Transverse colon (tissue), 4 donors: ENCODE results near the gene MVD. TPM values are rescaled to one million over a fixed set of nuclear protein-coding genes. Genes with fewer than 3 reads are reported as not detected.

Experiments
- DNase-seq: peaks from one replicate; pipeline ENCODE4 v3.0.0-alpha.2; 2019
- H3K27ac ChIP-seq, 4 donors: fragments of 200-600 bp; sonication (generic); 2 replicates each; pipeline ENCODE4 v1.5.1; 2016 to 2018; ENCODE audit warnings: inconsistent platforms in 4 of 4
- H3K27me3 ChIP-seq: fragments of 200-600 bp; sonication (generic); 2 replicates; pipeline ENCODE4 v1.5.1; 2017; ENCODE audit warnings: inconsistent platforms
- H3K36me3 ChIP-seq, 4 donors: fragments of 200-600 bp; sonication (generic); 2 replicates each; pipeline ENCODE4 v1.5.1; 2017 to 2019; ENCODE audit warnings: inconsistent platforms in 4 of 4
- H3K4me1 ChIP-seq, 4 donors: fragments of 200-600 bp; sonication (generic); 2 replicates each; pipeline ENCODE4 v1.5.1; 2017 to 2020; ENCODE audit warnings: inconsistent platforms in 4 of 4
- H3K4me3 ChIP-seq, 4 donors: fragments of 200-600 bp; sonication (generic); 1 replicate in 1 of 4; 2 replicates in 3 of 4; pipeline versions ENCODE4 v1.5.1 to v1.6.1; 2017 to 2019; ENCODE audit warnings: inconsistent platforms in 4 of 4
- H3K9me3 ChIP-seq, 2 donors: fragments of 200-600 bp; sonication (generic); 2 replicates each; pipeline ENCODE4 v1.5.1; 2017 to 2019; ENCODE audit warnings: inconsistent platforms in 2 of 2
- EP300 ChIP-seq: sonication (generic); formaldehyde crosslinking; IDR thresholded peaks from one replicate; pipeline ENCODE4 v1.6.1; 2017; ENCODE audit warnings: antibody characterized with exemption, low read depth
- POLR2A ChIP-seq: fragments of 450-650 bp; IDR thresholded peaks from one replicate; pipeline ENCODE4 v1.6.1; 2016; ENCODE audit warnings: antibody characterized with exemption, mild to moderate bottlenecking, moderate library complexity
- POLR2AphosphoS5 ChIP-seq, 3 donors: sonication (generic); formaldehyde crosslinking; IDR thresholded peaks; one replicate each; pipeline ENCODE4 v1.6.1; 2016; ENCODE audit warnings: antibody characterized with exemption in 3 of 3
- WGBS, 2 donors: methylation state at CpG; one replicate each; pipeline ENCODE4 v1.1.5; 2018; ENCODE audit warnings: low coverage in 1 of 2; 5-methylcytosine and 5-hydroxymethylcytosine counted together
- in situ Hi-C, 4 donors: fragments of 200-750 bp; cut with MboI; loops; one replicate each; pipeline versions ENCODE4 v1.15.0 to v1.15.1; 2017; ENCODE audit warnings: low sequenced_read_pairs in 3 of 4, low pct_ligation_motif_present in 1 of 4, low pct_unique_long_range_greater_than_20kb in 1 of 4
- intact Hi-C: fragments of 100-400 bp; cut with DNase I; formaldehyde crosslinking; loops from one replicate; pipeline ENCODE4 v1.15.1; 2023; ENCODE audit warnings: low total_unique reads
- total RNA-seq, 4 donors: library from RNA; depleted of rRNA; stranded (reverse); fragments of >200 nt; gene quantifications; one replicate each; pipeline ENCODE4 v1.1.0, GENCODE V29; 2016
- TF ChIP-seq, protein P1 (sequence below), 5 experiments: fragments of 200-600 bp in 3 of 5; fragments of 450-650 bp in 2 of 5; sonication (generic) in 3 of 5; IDR thresholded peaks; 1 replicate in 2 of 5; 2 replicates in 3 of 5; pipeline ENCODE4 v1.5.1; 2016 to 2017; ENCODE audit warnings: antibody characterized with exemption in 5 of 5, inconsistent platforms in 3 of 5, mild to moderate bottlenecking in 2 of 5, moderate library complexity in 1 of 5

MVD gene
- total RNA-seq, 4 donors from 2014 or later, result 20.5 to 75.6 (median 47.3) TPM

DNA sequence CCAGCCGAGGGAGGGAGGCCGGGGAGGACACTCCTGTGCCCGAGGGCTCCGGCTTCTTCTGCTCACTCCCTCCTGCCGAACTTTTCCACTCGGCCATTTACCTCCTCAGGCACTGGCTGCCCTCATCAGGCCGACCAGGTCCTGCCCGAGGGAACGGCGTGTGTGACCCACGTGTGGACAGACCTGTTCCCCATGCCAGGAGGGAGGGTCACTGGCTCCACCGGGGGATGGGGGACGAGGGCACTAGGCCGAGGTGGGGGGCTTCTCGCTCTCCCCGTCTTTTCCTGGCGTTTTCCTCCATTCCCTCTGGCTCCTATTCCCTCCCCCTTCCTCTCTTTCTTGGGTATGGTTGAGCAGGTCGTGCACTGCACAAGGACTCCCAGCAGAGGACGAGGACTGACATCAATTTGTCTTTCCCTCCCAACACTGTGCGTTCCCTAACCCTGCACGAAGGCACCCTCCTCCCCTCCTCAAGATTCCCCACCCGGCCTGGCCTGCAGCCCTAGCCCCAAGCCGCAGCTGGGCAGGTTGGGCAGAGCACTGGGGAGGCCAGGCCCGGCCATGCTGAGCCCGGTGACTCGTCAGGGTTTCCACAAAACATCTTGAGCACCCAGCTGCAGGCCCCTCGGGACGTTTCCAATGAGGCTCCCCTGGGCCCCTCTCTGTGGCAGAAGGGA is 27.8 kb downstream of the MVD start:
- 40% methylated on average over 4 to 28 of the region's 28 CpGs for WGBS, 2 donors
- Histone ChIP-seq H3K27me3 (peaks cover 50% of the 10 kb centered on the region), H3K4me3 (peak overlapping the region in 2 of 4 donors; percentile 36 to 50), H3K27ac (peak overlapping the region in 3 of 4 donors; percentile 49 to 60 (median 52)), H3K36me3 (peaks cover 0 to 18% (median 4%) of the 10 kb centered on the region in 4 donors), H3K9me3 (no peaks in the 10 kb centered on the region), H3K4me1 (peaks cover 12 to 39% (median 35%) of the 10 kb centered on the region in 4 donors)
- TF ChIP-seq POLR2AphosphoS5 (IDR thresholded peaks at IDR 0.05), result no peak
- TF ChIP-seq POLR2A, result no peak
- no peak for TF ChIP-seq EP300
- TF ChIP-seq, protein P1, sequence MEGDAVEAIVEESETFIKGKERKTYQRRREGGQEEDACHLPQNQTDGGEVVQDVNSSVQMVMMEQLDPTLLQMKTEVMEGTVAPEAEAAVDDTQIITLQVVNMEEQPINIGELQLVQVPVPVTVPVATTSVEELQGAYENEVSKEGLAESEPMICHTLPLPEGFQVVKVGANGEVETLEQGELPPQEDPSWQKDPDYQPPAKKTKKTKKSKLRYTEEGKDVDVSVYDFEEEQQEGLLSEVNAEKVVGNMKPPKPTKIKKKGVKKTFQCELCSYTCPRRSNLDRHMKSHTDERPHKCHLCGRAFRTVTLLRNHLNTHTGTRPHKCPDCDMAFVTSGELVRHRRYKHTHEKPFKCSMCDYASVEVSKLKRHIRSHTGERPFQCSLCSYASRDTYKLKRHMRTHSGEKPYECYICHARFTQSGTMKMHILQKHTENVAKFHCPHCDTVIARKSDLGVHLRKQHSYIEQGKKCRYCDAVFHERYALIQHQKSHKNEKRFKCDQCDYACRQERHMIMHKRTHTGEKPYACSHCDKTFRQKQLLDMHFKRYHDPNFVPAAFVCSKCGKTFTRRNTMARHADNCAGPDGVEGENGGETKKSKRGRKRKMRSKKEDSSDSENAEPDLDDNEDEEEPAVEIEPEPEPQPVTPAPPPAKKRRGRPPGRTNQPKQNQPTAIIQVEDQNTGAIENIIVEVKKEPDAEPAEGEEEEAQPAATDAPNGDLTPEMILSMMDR (IDR thresholded peaks at IDR 0.05), result no peak
- in situ Hi-C loops (no loop called here), intact Hi-C loops (no loop called here)
- no peak for DNase-seq

DNA sequence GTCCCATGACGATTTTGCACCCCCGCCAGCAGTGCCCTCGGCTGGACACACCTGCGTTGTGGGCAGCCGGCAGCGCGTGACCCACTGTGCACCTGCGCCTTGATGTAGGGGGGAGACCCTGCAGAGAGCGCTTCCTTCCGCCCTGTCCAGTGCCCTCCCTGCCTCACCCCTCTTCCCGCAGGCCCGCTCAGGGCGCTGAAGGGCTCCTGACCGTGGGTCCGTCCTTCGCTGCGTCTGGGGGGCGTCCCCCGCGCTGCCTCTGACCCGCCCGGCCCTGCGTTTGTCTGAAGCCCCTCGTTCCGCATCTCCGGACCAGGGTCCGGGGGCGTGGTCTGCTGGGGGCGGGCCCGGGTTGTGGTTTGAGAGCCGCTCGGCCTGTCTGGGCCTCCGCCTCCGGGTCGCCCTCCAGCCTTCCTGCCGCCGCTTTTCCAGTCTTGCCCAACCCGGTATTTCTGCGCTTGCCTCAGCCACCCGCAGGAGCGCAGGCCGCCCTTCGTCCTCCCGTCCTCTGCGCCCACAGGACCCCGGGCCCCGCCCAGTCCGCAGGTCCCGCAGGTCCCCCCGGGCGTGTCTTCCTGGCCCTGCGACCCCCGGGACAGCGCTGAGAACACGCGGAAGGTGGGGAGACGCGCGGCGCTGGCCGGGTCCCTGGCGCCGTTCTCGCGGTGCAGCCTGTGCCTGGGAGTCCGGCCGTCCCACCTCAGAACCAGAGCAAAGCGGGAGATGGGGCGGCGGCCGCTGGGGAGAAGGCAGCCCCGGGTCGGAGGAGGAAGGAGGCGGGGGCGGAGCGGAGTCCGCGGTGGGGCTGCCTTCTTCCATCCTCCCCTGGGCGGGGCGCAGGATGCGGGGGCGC is 28.5 kb downstream of the MVD start:
- Histone ChIP-seq H3K36me3 (peaks cover 0 to 23% (median 7%) of the 10 kb centered on the region in 4 donors), H3K9me3 (no peaks in the 10 kb centered on the region), H3K27ac (peak overlapping the region; percentile 43 to 60 (median 50)), H3K4me3 (peak overlapping the region; percentile 1 to 50 (median 26)), H3K4me1 (peaks cover 9 to 34% (median 29%) of the 10 kb centered on the region in 4 donors), H3K27me3 (peaks cover 42% of the 10 kb centered on the region)
- TF ChIP-seq, protein P1 (IDR thresholded peaks at IDR 0.05), result no peak
- TF ChIP-seq POLR2AphosphoS5 (IDR thresholded peaks at IDR 0.05), result peak in 1 of 3 donors; percentile 19
- 3% methylated on average over 60 of the region's 82 CpGs; no CpG with 5 or more reads in 1 of the 2 donors for WGBS, 2 donors
- peak; percentile 74 for DNase-seq
- in situ Hi-C loops (no loop called here), intact Hi-C loops (no loop called here)

DNA sequence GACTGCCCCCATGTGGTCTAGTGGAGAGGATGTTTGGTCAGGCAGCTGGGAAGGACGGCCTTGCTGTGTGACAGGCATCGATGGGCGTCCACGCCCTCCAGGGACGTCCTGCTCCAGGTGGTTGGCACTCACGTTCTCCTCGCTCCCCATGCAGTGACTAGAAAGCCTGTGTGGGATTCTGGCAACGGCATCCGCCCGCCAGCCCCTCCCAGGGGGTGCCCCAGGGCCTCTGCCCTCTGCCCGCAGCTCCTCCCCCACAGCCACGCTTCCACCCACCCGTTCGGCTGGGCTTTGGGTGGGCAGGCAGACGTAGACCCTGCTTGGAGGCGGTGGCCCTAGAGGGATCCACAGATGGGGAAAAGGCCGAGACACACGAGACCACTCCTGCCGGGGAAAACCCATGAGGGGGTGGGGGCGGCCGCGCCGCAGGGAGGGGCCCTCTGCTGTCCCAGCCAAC is 29.2 kb downstream of the MVD start:
- 28% methylated on average over 23 of the region's 23 CpGs; no CpG with 5 or more reads in 1 of the 2 donors for WGBS, 2 donors
- H3K4me3 ChIP-seq, result peak overlapping the region in 2 of 4 donors; percentile 36 to 50
- in situ Hi-C loops, result no loop called here

DNA sequence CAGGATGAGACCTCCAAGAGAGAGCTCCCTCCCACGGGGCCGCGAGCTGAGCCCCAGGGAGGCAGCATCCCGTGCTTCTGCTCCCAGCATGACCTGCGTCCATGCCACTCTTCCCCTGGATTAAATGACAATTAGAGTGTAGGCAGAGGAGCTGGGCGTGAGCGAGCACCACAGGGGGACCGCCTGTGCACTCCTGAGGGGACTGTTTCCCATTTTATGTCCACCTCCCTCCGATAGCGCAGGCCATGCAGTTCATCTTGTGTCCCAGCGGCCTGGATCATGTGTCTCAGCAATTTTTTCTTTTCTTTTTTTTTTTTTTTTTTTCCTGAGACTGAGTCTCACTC is 30.3 kb downstream of the MVD start:
- Histone ChIP-seq H3K27ac (no peak overlapping the region), H3K4me1 (peaks cover 4 to 17% (median 15%) of the 10 kb centered on the region in 4 donors), H3K9me3 (no peaks in the 10 kb centered on the region), H3K4me3 (no peak overlapping the region), H3K27me3 (peaks cover 27% of the 10 kb centered on the region), H3K36me3 (peaks cover 0 to 23% (median 7%) of the 10 kb centered on the region in 4 donors)
- intact Hi-C loops (no loop called here), in situ Hi-C loops (no loop called here)
- no peak for DNase-seq
- WGBS, 2 donors, result 70 to 93% methylated on average over 2 to 11 of the region's 11 CpGs
- TF ChIP-seq, protein P1 (IDR thresholded peaks at IDR 0.05), result no peak
- TF ChIP-seq POLR2A (no peak), POLR2AphosphoS5 (IDR thresholded peaks at IDR 0.05) (no peak)

More for the DNA sequence above, 29.2 kb downstream of the MVD start:
- TF ChIP-seq POLR2AphosphoS5 (IDR thresholded peaks at IDR 0.05), result no peak
- TF ChIP-seq, protein P1 (IDR thresholded peaks at IDR 0.05), result peak in 2 of 5 experiments; percentile 20 to 39
- H3K27me3 ChIP-seq, result peaks cover 36% of the 10 kb centered on the region
- intact Hi-C loops, result no loop called here
- peak; percentile 60 for DNase-seq
- H3K36me3 ChIP-seq, result peaks cover 0 to 23% (median 7%) of the 10 kb centered on the region in 4 donors
- no peaks in the 10 kb centered on the region for H3K9me3 ChIP-seq
- H3K27ac ChIP-seq, result peak overlapping the region; percentile 43 to 60 (median 50)
- peaks cover 8 to 28% (median 23%) of the 10 kb centered on the region in 4 donors for H3K4me1 ChIP-seq
